AG09309 (cell line): ENCODE data around the gene MAPK6.

Source experiments
- DNase-seq: peaks from one replicate; pipeline ENCODE4 v3.0.0-alpha.2; 2010; ENCODE audit warnings: low read depth
- H3K4me3 ChIP-seq: 2 replicates; pipeline ENCODE4 v1.5.1; 2011; ENCODE audit warnings: mild to moderate bottlenecking, low read depth, low read length, moderate library complexity; ENCODE audit not compliant: control insufficient read depth
- TF ChIP-seq, protein P1 (sequence below): IDR thresholded peaks from 2 replicates; pipeline ENCODE4 v1.5.1; 2011; ENCODE audit warnings: mild to moderate bottlenecking, low read depth, low read length, inconsistent platforms; ENCODE audit not compliant: insufficient read depth, control insufficient read depth; ENCODE audit errors: missing control alignments

Gene MAPK6

DNA sequence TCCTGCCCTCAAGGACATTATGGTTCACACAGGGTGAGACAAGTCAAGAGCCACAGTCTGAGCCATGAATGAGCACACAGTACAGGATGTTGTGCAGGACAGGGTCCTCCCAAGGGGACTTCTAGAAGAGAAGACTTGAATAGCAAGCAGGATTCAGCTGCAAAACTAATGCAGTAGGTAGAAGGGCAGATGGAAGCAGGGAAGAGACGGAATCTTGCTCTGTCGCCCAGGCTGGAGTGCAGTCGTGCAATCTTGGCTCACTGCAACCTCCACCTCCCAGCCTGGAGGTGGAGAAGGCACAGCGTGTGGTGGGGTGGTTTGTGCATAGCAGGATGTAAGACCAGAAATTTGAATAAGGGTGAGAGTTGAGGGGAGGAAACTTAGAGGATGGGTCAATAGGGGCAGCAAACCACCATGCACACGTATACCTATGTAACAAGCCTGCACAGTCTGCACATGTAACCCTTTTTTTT is 85.5 kb downstream of the MAPK6 start:
- no peak for DNase-seq
- TF ChIP-seq, protein P1, sequence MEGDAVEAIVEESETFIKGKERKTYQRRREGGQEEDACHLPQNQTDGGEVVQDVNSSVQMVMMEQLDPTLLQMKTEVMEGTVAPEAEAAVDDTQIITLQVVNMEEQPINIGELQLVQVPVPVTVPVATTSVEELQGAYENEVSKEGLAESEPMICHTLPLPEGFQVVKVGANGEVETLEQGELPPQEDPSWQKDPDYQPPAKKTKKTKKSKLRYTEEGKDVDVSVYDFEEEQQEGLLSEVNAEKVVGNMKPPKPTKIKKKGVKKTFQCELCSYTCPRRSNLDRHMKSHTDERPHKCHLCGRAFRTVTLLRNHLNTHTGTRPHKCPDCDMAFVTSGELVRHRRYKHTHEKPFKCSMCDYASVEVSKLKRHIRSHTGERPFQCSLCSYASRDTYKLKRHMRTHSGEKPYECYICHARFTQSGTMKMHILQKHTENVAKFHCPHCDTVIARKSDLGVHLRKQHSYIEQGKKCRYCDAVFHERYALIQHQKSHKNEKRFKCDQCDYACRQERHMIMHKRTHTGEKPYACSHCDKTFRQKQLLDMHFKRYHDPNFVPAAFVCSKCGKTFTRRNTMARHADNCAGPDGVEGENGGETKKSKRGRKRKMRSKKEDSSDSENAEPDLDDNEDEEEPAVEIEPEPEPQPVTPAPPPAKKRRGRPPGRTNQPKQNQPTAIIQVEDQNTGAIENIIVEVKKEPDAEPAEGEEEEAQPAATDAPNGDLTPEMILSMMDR = no peak
- no peak overlapping the region for H3K4me3 ChIP-seq

DNA sequence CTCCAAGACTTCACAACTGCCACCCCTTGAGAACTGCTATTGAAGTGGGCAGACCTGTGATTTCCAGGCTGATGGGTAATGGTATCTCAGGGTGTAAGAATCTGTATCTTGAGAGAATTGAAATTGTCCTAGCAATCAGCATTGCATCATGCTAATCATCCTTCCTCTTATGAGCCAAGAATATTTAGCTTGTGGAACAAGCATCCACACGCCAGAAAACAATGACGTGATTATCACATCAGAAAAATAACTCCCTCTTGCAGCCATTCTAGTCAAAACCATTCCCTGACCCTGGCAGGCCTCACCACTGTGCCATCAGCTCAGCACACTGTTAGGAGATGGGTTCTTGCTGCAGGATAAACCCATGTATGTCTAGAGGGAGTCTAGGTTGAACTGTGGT is 86.8 kb downstream of the MAPK6 start:
- no peak overlapping the region for H3K4me3 ChIP-seq
- TF ChIP-seq, protein P1 = no peak
- DNase-seq = no peak

DNA sequence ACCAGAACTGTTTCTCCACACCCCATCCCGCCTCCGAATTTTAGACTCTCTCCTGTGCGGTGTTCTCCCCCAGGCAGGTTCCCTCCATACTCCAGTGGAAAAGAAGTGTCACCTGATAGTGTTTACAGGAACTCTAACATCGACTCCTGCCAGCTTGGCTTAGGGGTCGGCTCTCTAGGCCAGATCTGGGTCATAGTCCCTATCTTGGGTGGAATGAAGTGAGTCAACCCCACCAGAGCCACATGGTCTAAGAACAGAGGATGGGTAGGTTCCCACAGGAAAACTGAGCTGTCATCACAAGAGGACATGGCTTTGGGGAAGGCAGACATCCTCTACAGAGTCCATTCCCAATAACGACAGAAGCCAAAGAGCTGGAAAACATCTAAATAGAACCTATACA is 87.6 kb downstream of the MAPK6 start:
- TF ChIP-seq, protein P1 = no peak
- DNase-seq = no peak
- no peak overlapping the region for H3K4me3 ChIP-seq

DNA sequence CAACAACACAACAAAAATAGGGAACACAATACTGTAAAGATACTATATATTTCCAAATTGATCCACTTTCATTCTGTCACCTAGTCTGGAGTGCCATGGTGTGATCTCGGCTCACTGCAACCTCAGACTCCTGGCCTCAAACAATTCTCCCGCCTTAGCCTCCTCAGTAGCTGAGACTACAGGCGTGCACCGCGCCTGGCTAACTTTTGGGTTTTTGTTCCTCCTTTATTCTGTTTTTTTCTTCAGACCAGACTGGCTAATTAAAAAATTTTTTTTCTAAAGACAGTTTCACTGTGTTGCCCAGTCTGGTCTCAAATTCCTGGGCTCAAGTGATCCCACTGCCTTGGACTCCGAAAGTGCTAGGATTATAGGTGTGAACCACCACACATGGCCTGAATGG is 88.2 kb downstream of the MAPK6 start:
- no peak for DNase-seq
- H3K4me3 ChIP-seq = no peak overlapping the region
- TF ChIP-seq, protein P1 = no peak

DNA sequence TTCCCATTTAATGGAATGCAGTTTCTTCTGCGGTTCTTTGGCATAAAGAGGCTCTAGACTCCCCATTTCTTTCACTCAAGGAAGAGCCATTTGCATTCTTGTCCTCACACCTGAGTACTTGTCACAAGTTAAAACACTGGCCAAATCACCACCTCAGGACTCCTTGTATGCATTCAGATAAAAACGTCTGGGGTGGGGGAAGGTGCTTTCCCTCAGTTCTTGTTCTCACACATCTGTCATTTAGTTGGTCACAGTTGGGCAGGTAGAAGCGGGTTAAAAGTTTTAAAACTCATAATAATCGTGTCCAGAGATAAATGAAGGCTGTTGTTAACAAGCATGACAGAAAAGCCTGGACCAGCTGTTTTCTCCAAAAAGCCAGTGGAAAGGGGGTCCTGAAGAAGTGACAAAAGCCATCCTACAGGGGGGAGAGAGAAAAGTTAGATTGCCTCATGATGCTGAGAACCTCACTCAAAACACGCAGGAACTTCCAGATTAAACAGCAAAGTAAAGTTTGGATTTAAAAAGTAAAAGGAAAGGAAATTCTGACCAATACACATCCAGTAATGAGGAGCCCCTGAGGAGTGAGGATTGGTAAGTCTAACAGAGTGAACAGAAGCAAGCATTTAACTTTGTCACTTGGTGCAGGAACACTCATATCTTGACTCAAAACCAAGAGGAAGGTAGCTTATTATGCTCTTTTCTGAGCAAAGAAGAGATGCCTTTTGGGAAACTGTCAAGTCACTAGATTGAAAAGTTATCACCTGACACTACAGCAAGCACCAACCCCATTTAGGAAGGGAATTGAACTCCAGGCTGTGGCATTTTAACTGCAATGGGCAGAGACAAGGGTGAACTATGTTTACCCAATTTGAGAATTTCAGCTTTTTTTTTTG is 90.8 kb downstream of the MAPK6 start:
- TF ChIP-seq, protein P1 = no peak
- H3K4me3 ChIP-seq = no peak overlapping the region
- no peak for DNase-seq

DNA sequence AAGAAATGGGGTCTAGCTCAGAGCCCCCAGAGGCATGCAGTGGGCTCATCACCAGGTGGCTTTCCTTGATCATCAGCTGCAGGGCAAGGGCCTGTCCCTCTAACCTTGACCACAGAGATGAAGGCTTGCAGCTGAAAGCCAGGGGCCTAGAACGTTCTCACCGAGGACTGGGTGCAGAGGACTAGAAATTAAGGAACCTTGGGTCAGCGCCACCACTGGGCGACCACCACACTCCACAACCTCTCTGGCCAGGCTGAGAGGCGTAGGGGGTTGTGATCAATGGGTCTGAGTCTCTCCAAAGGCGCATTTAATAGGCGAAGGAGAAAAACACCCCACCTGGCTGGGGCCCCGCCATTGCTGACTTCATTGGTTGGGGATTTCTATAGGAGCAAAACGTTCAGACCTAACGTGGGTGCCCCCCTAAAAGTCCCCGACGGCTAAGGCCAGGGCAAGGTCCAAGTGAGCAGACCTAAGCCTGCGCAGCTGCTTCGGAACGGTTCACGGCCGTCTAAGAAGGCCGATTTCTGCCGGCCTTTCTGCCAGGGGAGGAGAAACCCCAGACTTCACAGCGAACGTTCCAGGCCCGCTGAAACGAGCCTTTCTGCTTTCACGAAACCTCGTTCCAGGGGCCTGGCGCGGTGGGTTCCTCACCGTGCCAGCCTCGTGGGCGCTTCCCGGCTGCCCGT is 92.6 kb downstream of the MAPK6 start:
- TF ChIP-seq, protein P1 = no peak
- H3K4me3 ChIP-seq = no peak overlapping the region
- no peak for DNase-seq
